GM18868 (cell line): ENCODE data around the gene RTN1.
A peak's percentile ranks its signal among the peaks of the same experiment; 100 is the strongest.

Source experiments
- ATAC-seq: cut with Tn5 transposase; IDR thresholded peaks from one replicate; pipeline ENCODE4 v1.9.1; 2021; ENCODE audit warnings: mild to moderate bottlenecking, moderate library complexity; ENCODE audit not compliant: unreplicated experiment

The RTN1 gene

DNA sequence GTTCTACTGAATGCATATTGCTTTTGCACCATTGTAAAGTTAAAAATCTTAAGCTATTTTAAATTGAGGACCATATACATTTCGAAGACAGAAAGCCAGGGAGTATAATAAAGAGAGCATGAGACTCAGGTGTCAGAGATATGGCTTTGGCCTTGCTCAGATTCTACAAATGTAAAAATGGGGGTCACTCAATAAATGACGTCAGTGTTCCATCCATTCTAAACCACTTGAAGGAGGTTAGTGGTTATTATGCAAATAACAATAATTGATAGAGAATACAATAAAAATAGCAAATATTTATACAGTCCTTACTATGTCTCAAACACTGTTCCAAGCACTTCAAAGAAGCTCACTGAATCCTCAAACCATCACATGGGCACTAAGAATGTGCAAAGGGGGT is 20.1 kb downstream of the RTN1 start:
- ATAC-seq, result no peak

DNA sequence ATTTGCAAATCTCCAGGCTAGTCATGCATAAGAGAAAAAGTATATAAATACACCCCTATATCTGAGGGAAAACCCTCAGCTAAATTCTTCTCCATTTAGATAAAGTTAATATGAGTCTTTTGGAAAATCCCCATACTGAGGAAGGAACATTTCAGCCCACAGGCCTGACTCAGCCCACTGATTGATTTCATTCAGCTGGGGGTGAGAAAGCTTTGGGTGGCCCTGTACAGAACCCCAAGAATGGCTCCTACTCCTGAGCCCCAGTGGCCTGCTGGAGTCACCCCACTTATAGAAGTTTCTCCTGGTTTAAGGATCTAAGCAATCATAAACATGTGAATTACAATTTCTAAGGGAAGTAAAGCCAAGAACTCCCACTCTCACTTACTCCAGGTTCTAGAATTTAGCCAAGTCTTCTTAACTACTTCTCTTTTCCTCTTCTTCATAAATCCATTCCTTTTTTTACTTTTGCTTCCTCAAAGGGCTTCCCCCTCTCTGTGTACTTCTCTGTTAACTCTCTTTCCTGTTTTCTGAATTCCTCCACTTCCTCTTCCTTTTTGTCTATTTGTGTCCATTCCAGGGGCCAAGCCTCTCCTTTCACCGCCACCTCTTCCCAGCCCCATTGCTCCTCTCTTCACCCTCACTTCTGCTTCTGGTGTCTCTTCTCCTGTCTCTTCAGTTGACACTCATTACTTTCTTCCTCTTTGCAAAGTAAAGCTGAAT is 21.0 kb downstream of the RTN1 start:
- peak; percentile 86 for ATAC-seq

DNA sequence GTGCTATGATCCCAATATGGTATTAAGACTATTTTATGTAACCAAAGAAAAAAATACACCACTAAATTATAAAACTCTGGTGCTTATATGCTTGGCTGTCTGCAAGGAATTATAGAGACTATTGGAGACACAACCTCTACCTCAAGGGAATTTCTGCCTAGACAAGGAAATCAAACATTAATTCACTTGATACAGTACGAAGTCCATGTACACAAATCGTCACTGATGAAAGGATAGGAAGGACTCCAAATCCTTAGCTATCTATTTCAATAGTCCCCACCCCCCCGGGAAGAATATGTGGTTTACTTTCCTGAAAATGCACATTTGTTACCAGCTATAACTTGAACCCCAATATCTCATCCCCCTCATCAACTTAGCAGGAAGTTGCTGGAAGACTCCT is 21.9 kb downstream of the RTN1 start:
- no peak for ATAC-seq

DNA sequence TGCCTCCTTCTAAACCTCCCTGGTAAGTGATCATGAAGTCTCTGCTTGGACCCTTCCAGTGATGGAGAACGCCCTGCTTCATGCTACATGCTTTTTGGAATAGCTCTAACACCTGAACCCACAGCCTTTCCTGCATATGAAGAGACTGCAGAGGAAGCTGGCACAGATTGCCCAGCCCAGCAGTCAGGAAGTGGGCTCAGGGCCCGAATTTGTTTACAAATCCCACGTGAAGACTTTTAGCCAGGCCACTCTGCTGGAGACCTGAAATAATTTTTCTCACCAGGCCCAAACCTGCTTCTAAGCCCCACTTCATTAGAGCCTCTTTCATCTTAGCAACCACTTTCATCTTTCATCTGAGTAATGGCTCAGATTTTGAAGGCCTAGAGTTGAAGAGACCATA is 22.9 kb downstream of the RTN1 start:
- ATAC-seq, result no peak

DNA sequence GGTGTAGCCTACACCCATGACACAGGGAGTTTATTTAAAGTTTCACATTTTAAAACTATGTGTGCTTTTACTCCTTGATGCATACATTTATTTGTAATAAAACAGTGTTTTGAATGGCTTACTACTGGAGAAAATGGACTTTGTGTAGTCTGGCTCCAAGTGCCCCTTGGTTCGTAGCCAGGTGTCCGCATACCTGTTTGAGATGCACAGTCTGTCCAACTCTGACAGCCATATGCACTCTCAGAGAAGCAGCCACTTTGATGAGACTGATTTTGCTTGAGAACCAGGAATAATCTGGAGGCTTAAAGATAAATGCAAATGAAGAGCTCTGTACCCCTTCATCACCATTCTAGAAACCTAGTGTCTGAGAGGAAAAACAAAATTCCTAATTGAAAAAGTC is 24.0 kb downstream of the RTN1 start:
- ATAC-seq, result no peak

DNA sequence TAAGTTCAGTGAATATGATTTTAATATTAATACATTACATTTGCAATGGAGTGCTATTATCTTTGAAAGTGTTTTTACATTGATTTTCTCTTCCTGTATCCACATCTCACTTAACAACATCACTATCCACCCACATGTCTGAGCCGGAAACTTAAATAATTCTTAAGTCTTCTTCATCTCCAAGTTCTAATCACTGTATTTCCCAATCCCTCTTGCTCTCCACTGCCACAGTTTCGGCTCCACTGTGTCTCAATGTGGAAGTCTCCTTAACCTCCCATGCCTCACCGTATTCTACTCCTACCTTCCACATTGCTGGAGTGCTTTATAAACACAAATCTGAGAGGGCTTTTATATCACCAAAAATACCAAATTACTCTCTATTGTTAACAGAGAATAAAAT is 25.3 kb downstream of the RTN1 start:
- ATAC-seq, result no peak

DNA sequence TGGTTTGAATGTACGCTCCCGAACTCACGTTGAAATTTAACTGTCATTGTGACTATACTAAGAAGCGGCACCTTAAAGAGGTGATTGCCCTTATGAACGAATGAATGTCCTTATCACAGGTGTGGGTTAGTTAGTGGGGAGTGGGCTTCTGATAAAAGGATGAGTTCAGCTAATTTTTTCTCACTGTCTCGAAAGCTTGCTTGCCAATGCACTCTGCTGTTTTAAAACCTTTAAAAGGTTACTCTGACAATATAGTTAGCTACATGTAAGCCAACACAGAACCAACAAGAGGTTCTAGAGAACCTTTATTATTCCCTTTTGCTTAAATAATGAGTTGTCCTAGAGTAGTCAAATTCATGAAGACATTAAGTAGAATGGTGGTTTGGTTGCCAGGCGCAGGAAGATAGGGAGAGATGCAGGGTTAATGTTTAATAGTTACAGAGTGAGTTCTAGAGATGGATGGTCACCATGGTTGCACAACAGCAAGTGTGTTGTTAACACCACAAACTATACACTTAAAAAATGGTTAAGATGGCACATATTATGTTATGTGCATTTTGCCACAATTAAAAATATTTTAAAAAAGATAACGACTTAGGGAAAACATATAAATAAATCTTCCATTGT is 26.3 kb downstream of the RTN1 start:
- no peak for ATAC-seq

DNA sequence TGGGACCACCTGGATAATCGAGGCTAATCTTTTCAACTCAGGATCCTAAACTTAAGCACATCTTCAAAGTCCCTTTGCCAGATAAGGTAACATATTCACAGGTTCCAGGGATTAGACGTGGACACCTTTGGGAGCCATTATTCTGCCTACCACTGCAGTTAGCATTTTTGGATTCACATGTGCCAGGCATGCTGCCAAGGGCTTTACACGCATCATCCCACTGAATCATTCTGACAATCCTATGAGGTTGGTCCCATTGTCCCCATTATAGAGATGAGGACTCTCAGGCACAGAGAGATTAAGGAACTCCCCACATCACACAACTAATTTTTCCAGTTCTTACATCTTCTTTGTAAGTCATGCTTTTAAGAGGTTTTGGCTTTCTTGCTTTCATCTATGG is 34.5 kb downstream of the RTN1 start:
- ATAC-seq, result no peak

DNA sequence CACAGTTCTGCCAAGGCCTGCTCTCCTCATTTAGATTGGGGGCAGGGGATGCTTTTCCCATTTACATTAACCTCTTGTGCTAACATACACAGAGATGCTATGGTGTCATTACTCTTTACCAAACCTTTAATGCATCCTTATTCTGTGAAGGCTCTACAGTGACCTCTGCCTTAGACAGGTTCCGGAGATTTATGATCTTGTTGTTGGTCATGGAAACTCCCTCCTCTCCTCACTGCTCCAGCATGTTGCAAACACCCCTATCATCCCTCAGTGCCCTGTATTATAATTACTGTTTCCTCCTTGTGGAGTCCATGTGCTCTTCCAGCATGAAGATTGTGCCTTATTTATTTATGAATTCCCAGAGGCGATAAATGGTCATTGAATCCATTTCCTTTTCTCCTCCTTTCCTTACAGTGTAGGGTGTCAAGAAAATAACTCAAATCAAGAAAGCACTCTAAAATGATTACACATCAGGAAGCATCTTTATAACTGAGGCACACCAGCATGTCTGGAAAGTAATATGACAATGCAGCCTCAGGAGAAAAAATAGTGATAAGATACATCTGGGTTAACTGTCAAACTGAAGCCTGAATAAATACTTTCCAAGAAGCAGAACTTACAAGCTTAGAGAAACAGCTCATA is 37.8 kb downstream of the RTN1 start:
- no peak for ATAC-seq

DNA sequence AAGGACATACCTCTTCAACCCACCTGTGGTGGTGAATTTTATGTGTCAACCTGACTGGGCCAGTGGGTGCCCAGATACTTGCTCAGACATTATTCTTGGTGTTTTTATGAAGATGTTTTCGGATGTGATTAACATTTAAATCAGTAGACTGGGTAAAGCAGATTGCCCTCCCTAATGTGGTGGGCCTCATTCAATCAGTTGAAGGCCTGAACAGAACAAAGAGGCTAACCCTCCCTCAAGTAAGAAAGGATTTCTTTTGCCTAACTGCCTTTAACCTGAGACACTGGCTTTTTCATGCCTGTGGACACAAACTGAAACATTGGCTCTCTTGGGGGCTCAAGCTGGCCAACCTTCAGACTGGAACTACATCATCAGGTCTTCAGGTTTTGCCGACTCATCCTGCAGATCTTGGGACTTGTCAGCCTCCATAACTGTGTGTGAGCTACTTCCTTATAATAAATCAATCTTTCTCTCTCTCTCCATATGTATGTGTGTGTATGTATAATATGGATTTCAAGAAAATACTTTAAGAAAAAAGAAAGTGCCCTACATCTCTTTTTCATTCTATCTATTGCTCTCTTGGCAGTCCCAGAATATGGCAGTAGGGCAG is 39.4 kb downstream of the RTN1 start:
- no peak for ATAC-seq

DNA sequence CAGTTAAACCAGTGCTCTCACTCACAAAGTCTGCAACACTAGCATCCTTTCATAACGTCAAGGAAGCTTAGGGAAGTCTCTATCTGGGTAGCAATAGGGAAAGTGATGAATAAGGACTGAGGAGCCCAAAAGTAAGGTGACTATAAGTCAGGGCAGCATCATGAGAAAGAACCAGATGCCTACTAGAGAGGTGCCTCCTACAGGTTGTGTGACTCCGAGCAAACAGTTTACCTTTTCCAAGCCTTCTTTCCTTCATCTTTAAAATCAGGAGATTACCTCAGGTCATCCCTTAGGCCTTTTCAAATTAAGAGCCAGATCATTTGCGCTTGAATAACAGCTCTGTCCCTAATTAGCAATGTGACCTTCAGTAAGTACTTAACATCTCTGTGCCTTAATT is 40.2 kb downstream of the RTN1 start:
- ATAC-seq, result no peak

DNA sequence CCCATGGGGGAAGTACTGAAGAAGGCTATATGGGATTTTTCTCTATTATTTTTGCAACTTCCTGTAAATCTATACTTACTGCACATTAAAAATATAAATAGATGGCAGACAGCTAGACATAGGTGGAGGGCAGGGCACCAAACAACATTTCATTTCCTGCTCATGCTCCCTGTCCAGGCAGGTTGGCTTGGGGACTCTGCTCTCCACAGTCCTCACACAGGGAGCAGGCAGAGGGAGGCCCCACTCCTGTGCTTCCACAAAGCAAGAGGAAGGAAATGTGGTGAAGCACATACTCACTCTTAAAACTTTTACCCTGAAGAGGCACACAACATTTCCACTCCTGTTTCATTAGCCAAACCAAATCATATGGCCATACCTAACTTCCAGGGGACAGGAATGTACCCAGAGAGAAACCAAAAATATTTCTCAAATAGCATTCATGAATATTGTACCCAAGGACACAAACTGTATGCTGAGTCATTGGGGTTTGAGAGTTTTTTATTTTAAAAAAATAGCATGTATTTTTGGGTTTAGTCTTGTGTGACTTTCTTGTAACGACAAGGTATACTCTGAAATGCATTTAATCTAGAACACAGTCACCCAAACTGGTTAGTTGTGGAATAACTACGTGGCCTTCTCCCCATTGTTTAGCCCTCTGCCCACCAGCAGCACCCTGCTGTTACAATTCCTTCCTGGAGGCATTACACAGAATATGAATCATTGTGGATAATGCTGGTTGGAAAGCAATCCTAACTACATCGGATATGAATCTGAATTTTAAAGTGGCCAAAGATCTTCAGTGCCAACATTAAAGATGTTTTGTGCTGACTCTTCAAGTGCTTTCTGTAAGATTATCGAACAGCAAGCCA is 40.9 kb downstream of the RTN1 start:
- no peak for ATAC-seq

DNA sequence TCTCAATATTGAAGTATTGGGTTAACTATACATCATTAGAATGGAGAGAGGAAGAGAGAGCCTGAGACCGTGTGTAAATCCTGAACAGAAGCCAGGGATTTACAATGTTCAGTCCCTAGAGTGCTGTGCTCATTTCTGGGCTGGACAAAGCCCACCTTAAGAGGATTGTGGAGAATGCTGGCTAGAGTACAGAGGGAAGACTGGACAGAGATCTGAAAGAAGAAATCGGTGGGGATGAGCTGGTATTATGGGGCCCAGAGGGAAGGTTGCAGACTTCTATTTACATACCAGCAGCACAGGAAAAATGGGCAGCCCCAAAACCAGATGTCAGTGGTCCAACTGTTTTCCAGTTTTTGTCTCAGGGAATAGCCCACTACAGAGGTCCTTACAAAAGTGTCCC is 42.3 kb downstream of the RTN1 start:
- ATAC-seq, result no peak

DNA sequence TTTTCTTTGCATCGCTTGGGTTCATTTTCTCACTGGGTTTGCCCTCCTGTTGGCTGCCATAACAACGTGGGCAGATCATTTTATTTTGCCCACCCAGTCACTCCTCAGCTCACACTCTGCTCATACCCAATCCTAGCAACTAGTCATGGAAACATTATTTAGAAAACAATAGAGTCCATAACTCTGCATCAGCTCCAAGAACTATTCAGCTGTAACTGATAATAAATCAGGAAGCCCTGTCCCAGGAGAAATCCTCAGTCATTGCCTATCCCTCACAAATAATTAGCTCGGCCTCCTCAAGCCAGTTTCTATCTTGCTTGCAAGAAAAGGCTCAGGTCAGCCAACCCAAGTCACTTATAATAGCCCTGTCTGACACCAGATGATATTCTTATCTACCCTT is 43.2 kb downstream of the RTN1 start:
- no peak for ATAC-seq

DNA sequence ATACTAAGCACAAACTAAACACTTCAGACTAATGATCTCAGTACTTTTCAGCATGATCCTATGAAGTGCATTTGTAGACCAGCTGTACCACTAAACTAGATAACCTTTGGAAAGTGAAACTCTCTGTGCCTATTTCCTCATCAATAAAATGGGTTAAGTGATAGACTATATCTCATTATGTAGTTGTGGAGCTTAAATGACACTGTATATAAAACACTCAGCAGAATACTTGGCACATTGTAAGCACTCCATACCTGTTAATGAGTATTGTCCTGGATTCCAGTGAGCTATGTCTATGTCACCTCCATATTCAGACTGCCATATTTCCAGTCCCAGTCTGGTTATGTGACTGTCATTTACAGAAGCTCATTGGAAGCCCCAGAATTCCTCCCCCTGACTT is 44.4 kb downstream of the RTN1 start:
- ATAC-seq, result no peak

DNA sequence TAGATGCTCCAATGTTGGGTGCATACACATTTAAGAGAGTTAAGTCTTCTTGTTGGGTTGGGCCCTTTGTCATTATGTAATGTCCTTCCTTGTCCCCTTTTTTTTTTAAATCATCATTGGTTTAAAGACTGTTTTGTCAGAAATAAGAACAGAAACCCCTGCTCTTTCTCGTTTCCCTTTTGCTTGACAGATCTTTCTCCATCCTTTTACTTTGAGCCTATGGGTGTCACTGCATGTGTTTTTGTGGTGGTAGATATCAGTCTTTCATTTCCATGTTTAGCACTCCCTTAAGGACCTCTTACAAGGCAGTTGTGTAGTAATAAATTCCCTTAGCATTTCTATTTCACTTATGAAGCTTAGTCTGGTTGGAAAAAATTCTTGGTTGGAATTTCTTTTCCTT is 47.4 kb downstream of the RTN1 start:
- ATAC-seq, result peak; percentile 89

DNA sequence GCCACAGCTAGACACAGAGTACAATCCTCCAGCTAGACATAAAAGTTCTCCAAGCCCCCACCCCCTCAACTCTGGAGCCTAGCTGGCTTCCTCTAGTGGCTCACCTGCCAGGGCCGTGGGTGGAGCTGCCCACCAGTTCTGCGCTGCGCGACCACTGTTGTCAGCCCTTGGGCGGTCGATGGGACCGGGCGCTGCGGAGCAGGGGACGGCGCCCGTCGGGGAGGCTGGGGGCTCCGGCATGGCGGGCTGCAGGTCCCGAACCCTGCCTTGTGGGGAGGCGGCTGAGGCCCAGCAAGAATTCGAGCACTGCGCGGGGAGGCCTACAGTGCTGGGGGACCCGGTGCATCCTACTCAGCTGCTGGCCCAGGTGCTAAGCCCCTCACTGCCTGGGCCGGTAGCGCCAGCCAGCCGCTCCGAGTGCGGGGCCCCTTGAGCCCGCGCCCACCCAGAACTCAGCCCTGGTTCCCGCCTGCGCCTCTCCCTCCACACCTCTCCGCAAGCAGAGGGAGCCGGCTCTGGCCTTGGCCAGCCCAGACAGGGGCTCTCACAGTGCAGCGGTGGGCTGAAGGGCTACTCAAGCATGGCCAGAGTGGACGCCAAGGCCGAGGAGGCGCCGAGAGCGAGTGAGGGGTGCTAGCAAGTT is 51.0 kb downstream of the RTN1 start:
- no peak for ATAC-seq

DNA sequence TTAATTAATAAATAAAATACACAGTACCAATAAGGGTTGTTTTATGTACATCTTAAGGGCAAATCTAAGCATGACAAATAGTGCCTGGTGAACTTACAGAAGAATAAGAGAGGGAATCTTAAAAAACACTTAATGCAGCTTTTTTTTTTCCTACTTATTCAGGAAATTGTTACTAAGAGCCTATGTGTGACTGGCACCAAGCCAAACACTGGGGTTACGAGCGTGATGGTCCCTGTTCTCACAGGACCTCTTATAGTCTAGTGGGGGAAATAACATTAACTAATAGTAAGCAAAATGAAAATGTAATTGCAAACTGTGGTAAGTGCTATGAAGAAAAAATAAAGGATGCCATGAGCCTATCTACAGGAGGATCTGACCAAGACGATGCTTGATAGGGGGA is 53.6 kb downstream of the RTN1 start:
- ATAC-seq, result no peak

DNA sequence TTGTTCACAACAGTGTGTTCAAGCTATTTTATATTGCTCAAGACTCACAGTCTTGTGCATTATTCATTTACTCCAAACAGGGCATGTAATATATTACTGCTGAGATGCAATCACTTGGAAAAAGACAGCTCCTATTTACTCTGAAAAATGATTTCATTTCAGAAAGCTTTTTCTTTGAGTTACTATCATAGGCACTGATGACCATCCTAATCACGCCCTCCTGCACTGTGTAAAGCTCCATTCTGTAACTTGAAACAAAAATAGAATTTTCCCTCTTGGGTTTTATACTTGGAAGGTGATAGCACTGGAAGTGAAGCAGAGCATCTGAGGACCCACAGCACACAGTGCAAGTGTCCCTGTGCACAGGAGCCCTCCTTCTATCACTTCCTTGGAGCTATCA is 55.6 kb downstream of the RTN1 start:
- ATAC-seq, result no peak

DNA sequence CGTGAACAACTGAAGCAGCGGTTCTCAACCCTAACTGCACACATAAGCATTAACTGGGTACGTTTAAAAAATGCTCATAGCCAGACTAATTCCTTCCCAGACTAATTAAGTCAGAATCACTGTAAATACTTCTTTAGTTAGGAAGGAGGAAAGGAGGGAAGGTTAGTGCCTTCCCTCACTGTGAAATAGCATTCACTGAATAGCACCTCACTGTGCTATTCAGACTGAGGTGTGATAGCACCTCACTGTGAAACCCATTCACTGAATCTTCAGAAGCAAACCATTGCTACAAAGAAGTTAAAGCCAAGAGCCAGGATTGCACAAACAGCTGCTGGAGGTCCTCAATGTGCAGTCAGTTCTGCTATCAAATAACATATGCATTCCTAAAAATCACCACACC is 58.8 kb downstream of the RTN1 start:
- ATAC-seq, result no peak

DNA sequence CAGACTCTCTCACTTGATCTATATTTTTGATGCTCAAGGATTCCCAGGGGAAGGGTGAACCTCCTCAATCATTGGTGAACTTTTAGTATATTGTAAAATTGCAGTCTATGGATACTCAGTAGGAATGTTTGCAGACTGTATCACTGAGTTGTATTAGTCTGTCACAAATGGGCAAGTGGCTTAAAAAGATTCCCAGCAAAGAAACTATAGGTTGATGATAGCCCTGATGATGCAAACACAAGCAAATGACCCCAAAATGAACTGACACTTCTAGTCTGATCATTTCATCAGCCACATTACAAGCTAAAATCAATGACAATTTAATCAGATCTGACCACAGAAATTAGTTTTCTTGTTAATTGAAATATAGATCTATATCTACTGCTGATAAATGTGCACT is 59.5 kb downstream of the RTN1 start:
- ATAC-seq, result no peak
